MCF 10A (cell line): Measurements from ENCODE around the gene WDFY4. TPM values are rescaled to one million over a fixed set of nuclear protein-coding genes. Genes with fewer than 3 reads are reported as not detected.

Source experiments
- BruUV-seq: library from RNA; stranded (reverse); fragments of 400-500 nt; replicated peaks from 2 replicates; lab custom pipeline; 2021; lab: Mats Ljungman, UMichigan
- CTCF ChIA-PET: fragments of 300-600 bp; sonication (Branson Sonifier 250); formaldehyde crosslinking; extraction: SDS; loops from one replicate; lab custom pipeline; 2021; ENCODE audit warnings: antibody characterized with exemption, inconsistent platforms; lab: Yijun Ruan, JAX
- POLR2A ChIA-PET: fragments of 300-600, 350-650 bp; sonication (Branson Sonifier 250); formaldehyde crosslinking; extraction: SDS; loops from one replicate; lab custom pipeline; 2020; ENCODE audit warnings: antibody characterized with exemption, inconsistent platforms; lab: Yijun Ruan, JAX
- DNase-seq: peaks from one replicate; pipeline ENCODE4 v3.0.0-alpha.2; 2018; ENCODE audit not compliant: unreplicated experiment
- H3K27ac Mint-ChIP-seq: one replicate; pipeline ENCODE4 v1.8.0; 2022; ENCODE audit warnings: mild to moderate bottlenecking, low read depth, mixed read lengths; ENCODE audit not compliant: unreplicated experiment
- H3K27me3 Mint-ChIP-seq: one replicate; pipeline ENCODE4 v1.8.0; 2022; ENCODE audit warnings: mixed read lengths; ENCODE audit not compliant: insufficient read depth, unreplicated experiment
- H3K36me3 Mint-ChIP-seq: one replicate; pipeline ENCODE4 v1.8.0; 2022; ENCODE audit warnings: mild to moderate bottlenecking, moderate library complexity, mixed read lengths; ENCODE audit not compliant: insufficient read depth, unreplicated experiment
- H3K4me1 Mint-ChIP-seq: one replicate; pipeline ENCODE4 v1.8.0; 2022; ENCODE audit warnings: mixed read lengths; ENCODE audit not compliant: insufficient read depth, unreplicated experiment
- H3K4me3 Mint-ChIP-seq: one replicate; pipeline ENCODE4 v1.8.0; 2022; ENCODE audit warnings: mild to moderate bottlenecking, moderate library complexity, mixed read lengths; ENCODE audit not compliant: unreplicated experiment
- H3K9me3 Mint-ChIP-seq: one replicate; pipeline ENCODE4 v1.8.0; 2022; ENCODE audit warnings: mixed read lengths; ENCODE audit not compliant: unreplicated experiment
- intact Hi-C: fragments of 100-400 bp; cut with micrococcal nuclease; formaldehyde crosslinking; loops from 2 replicates; pipeline ENCODE4 v1.14.1; 2022
- total RNA-seq: library from RNA; stranded (reverse); gene quantifications from 2 replicates; pipeline ENCODE4 v1.2.3, GENCODE V29; 2022
- TF ChIP-seq, protein P1 (sequence below): fragments of 200-600 bp; IDR thresholded peaks from one replicate; pipeline ENCODE4 v1.8.0; 2022; ENCODE audit warnings: antibody characterized with exemption, mild to moderate bottlenecking; ENCODE audit not compliant: unreplicated experiment

The WDFY4 gene
- total RNA-seq, 1 experiment from 2014 or later: not detected

DNA sequence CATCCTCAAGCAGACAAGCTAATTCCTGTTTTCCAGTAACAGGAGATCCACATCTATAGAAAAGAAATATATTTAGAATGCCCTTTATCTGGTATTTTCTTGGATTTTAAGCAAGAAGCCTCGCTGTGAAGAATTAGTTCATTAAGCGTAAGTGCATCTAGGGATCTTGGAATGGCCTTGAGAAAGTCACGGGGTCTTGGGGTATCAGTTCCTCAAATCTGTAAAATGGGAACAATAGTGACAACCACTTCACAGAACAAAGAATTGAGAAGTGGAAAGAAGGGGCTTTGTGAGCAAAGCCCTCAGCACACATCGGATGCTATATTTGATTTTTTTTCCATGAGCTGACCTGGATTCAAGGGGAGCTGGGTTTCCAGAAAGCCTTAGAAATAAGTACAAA lies 32.3 kb upstream of the WDFY4 start:
- H3K4me1 Mint-ChIP-seq: peaks cover 6% of the 10 kb centered on the region
- BruUV-seq: no TSS peak
- no peak overlapping the region for H3K27ac Mint-ChIP-seq
- ChIA-PET POLR2A (no interaction called here), CTCF (interaction anchor here (0.8 to 0.9 kb wide), 3 partner anchors 38 to 99 kb away, joined by 3 to 4 read pairs (median 3); no protein-coding TSS in a partner anchor)
- no peaks in the 10 kb centered on the region for H3K9me3 Mint-ChIP-seq
- no peak overlapping the region for H3K4me3 Mint-ChIP-seq
- peaks cover 28% of the 10 kb centered on the region for H3K27me3 Mint-ChIP-seq
- intact Hi-C loops: no loop called here
- H3K36me3 Mint-ChIP-seq: no peaks in the 10 kb centered on the region
- TF ChIP-seq, protein P1, sequence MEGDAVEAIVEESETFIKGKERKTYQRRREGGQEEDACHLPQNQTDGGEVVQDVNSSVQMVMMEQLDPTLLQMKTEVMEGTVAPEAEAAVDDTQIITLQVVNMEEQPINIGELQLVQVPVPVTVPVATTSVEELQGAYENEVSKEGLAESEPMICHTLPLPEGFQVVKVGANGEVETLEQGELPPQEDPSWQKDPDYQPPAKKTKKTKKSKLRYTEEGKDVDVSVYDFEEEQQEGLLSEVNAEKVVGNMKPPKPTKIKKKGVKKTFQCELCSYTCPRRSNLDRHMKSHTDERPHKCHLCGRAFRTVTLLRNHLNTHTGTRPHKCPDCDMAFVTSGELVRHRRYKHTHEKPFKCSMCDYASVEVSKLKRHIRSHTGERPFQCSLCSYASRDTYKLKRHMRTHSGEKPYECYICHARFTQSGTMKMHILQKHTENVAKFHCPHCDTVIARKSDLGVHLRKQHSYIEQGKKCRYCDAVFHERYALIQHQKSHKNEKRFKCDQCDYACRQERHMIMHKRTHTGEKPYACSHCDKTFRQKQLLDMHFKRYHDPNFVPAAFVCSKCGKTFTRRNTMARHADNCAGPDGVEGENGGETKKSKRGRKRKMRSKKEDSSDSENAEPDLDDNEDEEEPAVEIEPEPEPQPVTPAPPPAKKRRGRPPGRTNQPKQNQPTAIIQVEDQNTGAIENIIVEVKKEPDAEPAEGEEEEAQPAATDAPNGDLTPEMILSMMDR: no peak
- DNase-seq: no peak

- ChIA-PET POLR2A (no interaction called here), CTCF (interaction anchor here (6.2 kb wide), 1 partner anchor 101 kb away, joined by 428 read pairs; no protein-coding TSS in a partner anchor)
- no peak for DNase-seq
- BruUV-seq: no TSS peak
- intact Hi-C loops: no loop called here
- Mint-ChIP-seq H3K4me1 (peaks cover 11% of the 10 kb centered on the region), H3K27ac (no peak overlapping the region), H3K36me3 (no peaks in the 10 kb centered on the region), H3K9me3 (no peaks in the 10 kb centered on the region), H3K4me3 (no peak overlapping the region), H3K27me3 (peaks cover 33% of the 10 kb centered on the region)
- TF ChIP-seq, protein P1: no peak
Observed at GRCh38 chr10:48653347-48653746, 31.3 kb upstream of the WDFY4 start.

GRCh38 chr10:48653944-48654698 lies 30.6 kb upstream of the WDFY4 start:
- TF ChIP-seq, protein P1: no peak
- H3K4me3 Mint-ChIP-seq: no peak overlapping the region
- no peak overlapping the region for H3K27ac Mint-ChIP-seq
- CTCF ChIA-PET: interaction anchor here (1.0 to 6.2 kb wide), 5 partner anchors 10 to 321 kb away, joined by 3 to 428 read pairs (median 25); partner anchors contain the start of gene ARHGAP22
- H3K9me3 Mint-ChIP-seq: no peaks in the 10 kb centered on the region
- POLR2A ChIA-PET: no interaction called here
- intact Hi-C loops: no loop called here
- BruUV-seq: no TSS peak
- H3K36me3 Mint-ChIP-seq: peaks cover 5% of the 10 kb centered on the region
- peaks cover 41% of the 10 kb centered on the region for H3K27me3 Mint-ChIP-seq
- H3K4me1 Mint-ChIP-seq: peaks cover 13% of the 10 kb centered on the region
- DNase-seq: no peak
